ENCODE measurements around the gene GABRB3.

Gene GABRB3

GRCh38 chr15:26551473-26551872, 221.4 kb downstream of the GABRB3 start:
- Mint-ChIP-seq H3K36me3 (no peaks in the 10 kb centered on the region), H3K27ac (no peak overlapping the region), H3K4me3 (no peak overlapping the region), H3K9me3 (peaks cover 34% of the 10 kb centered on the region), H3K4me1 (no peaks in the 10 kb centered on the region), H3K27me3 (no peaks in the 10 kb centered on the region)
- no peak for DNase-seq
- CTCF ChIA-PET, result no interaction called here

GRCh38 chr15:26550880-26551279, 222.0 kb downstream of the GABRB3 start:
- Mint-ChIP-seq H3K27ac (no peak overlapping the region), H3K27me3 (no peaks in the 10 kb centered on the region), H3K9me3 (peaks cover 32% of the 10 kb centered on the region), H3K4me1 (no peaks in the 10 kb centered on the region), H3K4me3 (no peak overlapping the region), H3K36me3 (no peaks in the 10 kb centered on the region)
- CTCF ChIA-PET, result no interaction called here
- no peak for DNase-seq

DNA sequence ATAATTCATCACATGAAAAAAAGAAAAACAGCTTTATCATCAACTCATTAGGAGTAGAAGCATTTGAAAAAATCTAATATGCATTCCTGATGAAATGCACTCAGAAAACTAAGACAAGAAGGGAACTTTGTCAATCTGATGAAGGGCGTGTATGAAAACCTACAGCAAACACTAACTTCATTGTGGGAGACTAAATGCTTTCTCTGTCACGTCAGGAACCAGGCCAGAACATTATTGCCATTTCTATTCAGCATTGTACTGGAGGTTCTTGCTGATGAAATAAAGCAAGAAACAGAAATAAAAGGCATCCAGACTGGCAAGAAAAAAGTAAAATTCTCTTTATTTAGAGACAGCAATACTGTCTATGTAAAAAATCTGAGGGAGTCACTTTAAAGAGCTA, 235.2 kb downstream of the GABRB3 start:
- Mint-ChIP-seq H3K36me3 (no peaks in the 10 kb centered on the region), H3K27me3 (no peaks in the 10 kb centered on the region), H3K4me1 (no peaks in the 10 kb centered on the region), H3K9me3 (peaks cover 20% of the 10 kb centered on the region), H3K27ac (no peak overlapping the region), H3K4me3 (no peak overlapping the region)
- CTCF ChIA-PET, result no interaction called here
- no peak for DNase-seq

- CTCF ChIA-PET, result no interaction called here
- H3K27me3 Mint-ChIP-seq, result no peaks in the 10 kb centered on the region
- H3K36me3 Mint-ChIP-seq, result no peaks in the 10 kb centered on the region
- H3K9me3 Mint-ChIP-seq, result peaks cover 21% of the 10 kb centered on the region
- H3K27ac Mint-ChIP-seq, result no peak overlapping the region
- no peak for DNase-seq
- no peaks in the 10 kb centered on the region for H3K4me1 Mint-ChIP-seq
- H3K4me3 Mint-ChIP-seq, result no peak overlapping the region
These were observed 241.4 kb downstream of the GABRB3 start for GRCh38 chr15:26531489-26531888.

- CTCF ChIA-PET, result no interaction called here
- Mint-ChIP-seq H3K27me3 (no peaks in the 10 kb centered on the region), H3K4me1 (no peaks in the 10 kb centered on the region), H3K36me3 (no peaks in the 10 kb centered on the region), H3K4me3 (no peak overlapping the region), H3K27ac (no peak overlapping the region), H3K9me3 (peaks cover 14% of the 10 kb centered on the region)
- DNase-seq, result no peak
These were observed 247.8 kb downstream of the GABRB3 start for GRCh38 chr15:26525096-26525495.

DNA sequence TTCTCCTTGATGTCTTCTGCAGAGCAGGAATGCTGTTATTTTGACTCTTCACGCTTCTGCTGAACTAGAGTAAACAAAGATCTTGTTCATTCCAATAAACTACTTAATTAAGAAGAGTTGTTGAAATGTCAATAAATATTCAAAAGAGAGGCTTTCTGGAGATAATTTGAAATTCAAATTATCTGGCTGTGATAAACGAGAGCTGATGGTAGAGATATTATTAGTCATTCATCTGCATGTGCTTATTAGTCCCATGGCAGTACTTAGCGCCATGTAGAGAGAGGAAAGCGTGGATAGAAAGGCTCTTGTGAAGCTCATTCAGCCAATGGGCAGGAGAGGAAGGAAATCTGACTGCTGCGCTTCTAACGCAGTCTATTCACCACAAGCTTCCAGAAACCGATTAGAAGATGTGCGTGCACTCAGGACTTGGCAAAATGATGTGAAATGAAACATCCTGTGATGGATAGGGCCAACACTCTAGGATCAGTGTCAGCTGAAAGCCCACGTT, 251.1 kb downstream of the GABRB3 start:
- no peaks in the 10 kb centered on the region for H3K4me1 Mint-ChIP-seq
- H3K27ac Mint-ChIP-seq, result no peak overlapping the region
- H3K9me3 Mint-ChIP-seq, result peaks cover 22% of the 10 kb centered on the region
- CTCF ChIA-PET, result no interaction called here
- H3K4me3 Mint-ChIP-seq, result no peak overlapping the region
- no peaks in the 10 kb centered on the region for H3K27me3 Mint-ChIP-seq
- no peak for DNase-seq
- H3K36me3 Mint-ChIP-seq, result no peaks in the 10 kb centered on the region

DNA sequence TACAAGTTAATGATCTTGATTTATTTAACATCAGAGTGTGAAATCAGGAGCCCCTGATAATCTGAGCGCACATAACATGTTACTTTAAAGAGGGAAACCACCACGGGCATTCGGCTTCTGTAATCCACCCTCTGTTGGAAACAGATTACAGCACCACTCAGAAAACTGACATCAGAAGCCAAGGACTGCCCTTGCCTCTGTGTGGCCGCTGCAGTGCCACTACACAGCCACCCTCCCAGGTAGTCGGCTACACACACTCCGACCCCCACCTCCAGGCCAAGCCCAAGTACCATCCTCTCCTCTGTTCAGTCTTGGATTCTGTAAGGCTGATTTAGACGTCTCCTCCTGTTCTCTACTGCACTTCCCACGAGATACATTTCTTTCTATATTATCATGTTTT, 251.7 kb downstream of the GABRB3 start:
- CTCF ChIA-PET, result no interaction called here
- no peak for DNase-seq
- H3K4me1 Mint-ChIP-seq, result no peaks in the 10 kb centered on the region
- no peak overlapping the region for H3K27ac Mint-ChIP-seq
- no peaks in the 10 kb centered on the region for H3K27me3 Mint-ChIP-seq
- no peak overlapping the region for H3K4me3 Mint-ChIP-seq
- H3K9me3 Mint-ChIP-seq, result peaks cover 22% of the 10 kb centered on the region
- H3K36me3 Mint-ChIP-seq, result no peaks in the 10 kb centered on the region

- Mint-ChIP-seq H3K27me3 (no peaks in the 10 kb centered on the region), H3K27ac (no peak overlapping the region), H3K9me3 (peaks cover 19% of the 10 kb centered on the region), H3K4me1 (no peaks in the 10 kb centered on the region), H3K36me3 (no peaks in the 10 kb centered on the region), H3K4me3 (no peak overlapping the region)
- no peak for DNase-seq
- CTCF ChIA-PET, result no interaction called here
These were observed 254.0 kb downstream of the GABRB3 start for GRCh38 chr15:26518885-26519284.

- Mint-ChIP-seq H3K9me3 (peaks cover 16% of the 10 kb centered on the region), H3K27ac (no peak overlapping the region), H3K4me1 (no peaks in the 10 kb centered on the region), H3K27me3 (no peaks in the 10 kb centered on the region), H3K4me3 (no peak overlapping the region), H3K36me3 (no peaks in the 10 kb centered on the region)
- DNase-seq, result no peak
- CTCF ChIA-PET, result no interaction called here
These were observed 256.5 kb downstream of the GABRB3 start for GRCh38 chr15:26516102-26516980.

DNA sequence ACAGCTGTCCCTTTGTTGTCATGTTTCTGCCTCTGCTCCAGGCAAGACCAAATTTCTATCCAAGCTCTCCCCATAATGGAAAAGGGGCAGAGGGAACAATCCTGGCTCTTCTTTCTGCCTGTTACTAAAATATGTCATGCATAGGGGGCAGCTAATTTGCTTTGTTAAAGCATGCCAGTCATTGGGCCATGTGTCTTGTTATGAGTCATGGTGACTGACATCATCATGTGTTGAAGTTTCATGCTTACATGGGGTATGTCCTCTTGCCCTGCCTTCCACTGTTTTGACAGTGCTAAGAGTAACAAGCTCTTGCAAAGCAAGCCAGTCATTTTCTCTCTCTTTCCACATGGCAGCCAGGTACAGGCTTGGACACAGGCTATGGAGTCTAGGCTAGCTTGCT, 268.9 kb downstream of the GABRB3 start:
- H3K36me3 Mint-ChIP-seq, result no peaks in the 10 kb centered on the region
- H3K4me1 Mint-ChIP-seq, result no peaks in the 10 kb centered on the region
- H3K27ac Mint-ChIP-seq, result no peak overlapping the region
- no peak overlapping the region for H3K4me3 Mint-ChIP-seq
- no peak for DNase-seq
- H3K27me3 Mint-ChIP-seq, result no peaks in the 10 kb centered on the region
- peaks cover 12% of the 10 kb centered on the region for H3K9me3 Mint-ChIP-seq
- CTCF ChIA-PET, result no interaction called here

All from activated naive CD4-positive, alpha-beta T cell treated with anti-CD3 and anti-CD28 coated beads, Interleukin-2, amount 10 ng/mL, durations not matched to agents 7 days and 5 days (primary cell).